K562 treated with DMSO at 1 percent for 24 hours (cell line): ENCODE results near the gene FCGR3B. TPM values are rescaled to one million over a fixed set of nuclear protein-coding genes. Genes with fewer than 3 reads are reported as not detected.

Experiments used
- total RNA-seq: library from RNA; unstranded; fragments of 300-600 nt; gene quantifications from 2 replicates; pipeline ENCODE4 v1.2.3, GENCODE V29; 2022; ENCODE audit warnings: low read depth; ENCODE audit not compliant: insufficient read depth

FCGR3B gene
- total RNA-seq, result 0.34 TPM in 1 of 2 replicates, not detected in the other

DNA sequence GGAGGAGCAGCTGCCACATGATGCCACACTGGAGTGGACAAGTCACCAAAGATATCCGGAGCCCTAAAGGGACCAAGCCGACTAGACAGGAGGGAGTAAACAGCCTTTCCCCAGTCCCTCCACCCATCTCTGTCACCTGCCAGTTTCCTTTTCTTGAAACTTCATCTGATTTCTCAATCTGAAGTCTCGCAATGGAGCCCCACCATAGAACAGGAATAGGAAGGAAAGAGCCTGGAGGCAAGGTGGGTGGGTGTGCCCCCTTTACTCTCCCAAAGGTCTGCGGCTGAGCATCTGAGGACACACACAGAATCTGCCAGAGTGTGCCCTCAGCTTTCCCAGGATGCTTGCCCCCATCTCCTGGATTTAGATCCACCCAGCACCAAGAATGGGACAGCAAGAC lies at the start of gene FCGR3B:
TSS of gene FCGR3B (minus strand) at position 101 of the 400 bp plus-strand sequence. CDS start at position 19, 82 bp downstream.

DNA sequence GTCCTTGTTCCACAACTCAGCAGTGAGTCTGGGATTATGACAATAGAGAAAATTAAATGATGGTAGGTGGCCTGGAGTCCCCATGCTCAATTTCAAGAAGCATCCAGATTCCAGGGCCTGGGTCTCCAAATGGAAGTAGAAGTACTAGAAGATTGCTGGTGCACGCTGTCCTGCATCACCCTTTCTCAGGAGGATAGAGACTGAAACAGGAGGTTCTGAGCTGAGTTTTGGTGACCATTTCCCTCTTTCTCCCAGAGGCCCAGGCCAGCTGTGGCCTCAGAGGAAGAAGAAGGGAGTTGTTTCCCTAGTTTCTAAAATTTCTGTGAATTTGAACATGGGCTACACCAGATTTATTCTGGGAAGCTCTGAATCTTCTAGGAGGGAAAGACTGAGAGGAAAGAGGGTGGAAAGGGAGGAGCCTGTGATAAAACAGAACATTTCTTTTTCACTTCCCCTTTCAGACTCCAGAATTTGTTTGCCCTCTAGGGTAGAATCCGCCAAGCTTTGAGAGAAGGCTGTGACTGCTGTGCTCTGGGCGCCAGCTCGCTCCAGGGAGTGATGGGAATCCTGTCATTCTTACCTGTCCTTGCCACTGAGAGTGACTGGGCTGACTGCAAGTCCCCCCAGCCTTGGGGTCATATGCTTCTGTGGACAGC lies 31.8 kb upstream of the FCGR3B start, which contains the start of gene FCGR2B:
TSS of gene FCGR2B (plus strand) at position 460 of the 656 bp plus-strand sequence. CDS start at position 559, 99 bp downstream.

Other genes with a start within 250 kb of the FCGR3B start
- 92.8 and 94.7 TPM in 2 replicates for gene FCGR2A, start 125.7 kb downstream of the FCGR3B start, total RNA-seq
- gene HSPA6, start 106.6 kb downstream of the FCGR3B start, total RNA-seq, result 14.7 and 19.0 TPM in 2 replicates
- not detected in 2 replicates for gene FCGR3A, start 81.4 kb downstream of the FCGR3B start, total RNA-seq
- gene FCGR2B, start 32.0 kb upstream of the FCGR3B start, total RNA-seq, result 7.8 and 11.0 TPM in 2 replicates
- 12.0 and 14.9 TPM in 2 replicates for gene FCRLA, start 76.1 kb upstream of the FCGR3B start, total RNA-seq
- 3.3 and 4.0 TPM in 2 replicates for gene FCRLB, start 90.4 kb upstream of the FCGR3B start, total RNA-seq
- gene DUSP12, start 118.6 kb upstream of the FCGR3B start, total RNA-seq, result 36.1 and 41.6 TPM in 2 replicates
- 15.7 and 17.3 TPM in 2 replicates for gene ATF6, start 135.1 kb upstream of the FCGR3B start, total RNA-seq